Measurements from ENCODE around the gene GANC.

GANC gene

GRCh38 chr15:42385980-42386700 is 113.1 kb downstream of the GANC start:
- DNase-seq = no peak

GRCh38 chr15:42387603-42388002 is 114.6 kb downstream of the GANC start:
- no peak for DNase-seq

GRCh38 chr15:42392309-42393024 is 119.5 kb downstream of the GANC start:
- DNase-seq = no peak

GRCh38 chr15:42394106-42394505 is 121.1 kb downstream of the GANC start:
- DNase-seq = no peak

GRCh38 chr15:42395838-42396237 is 122.8 kb downstream of the GANC start:
- DNase-seq = no peak

- no peak for DNase-seq
These were observed 128.8 kb downstream of the GANC start for GRCh38 chr15:42401544-42402454.

GRCh38 chr15:42402455-42403205 is 129.6 kb downstream of the GANC start:
- no peak for DNase-seq

GRCh38 chr15:42403389-42403788 is 130.4 kb downstream of the GANC start:
- no peak for DNase-seq

GRCh38 chr15:42404461-42405235 is 131.6 kb downstream of the GANC start:
- DNase-seq = no peak

GRCh38 chr15:42405863-42406482 is 133.0 kb downstream of the GANC start:
- no peak for DNase-seq

All from NCI-H1048 (cell line).